ENCODE measurements around the gene PSMC6.

Gene PSMC6

DNA sequence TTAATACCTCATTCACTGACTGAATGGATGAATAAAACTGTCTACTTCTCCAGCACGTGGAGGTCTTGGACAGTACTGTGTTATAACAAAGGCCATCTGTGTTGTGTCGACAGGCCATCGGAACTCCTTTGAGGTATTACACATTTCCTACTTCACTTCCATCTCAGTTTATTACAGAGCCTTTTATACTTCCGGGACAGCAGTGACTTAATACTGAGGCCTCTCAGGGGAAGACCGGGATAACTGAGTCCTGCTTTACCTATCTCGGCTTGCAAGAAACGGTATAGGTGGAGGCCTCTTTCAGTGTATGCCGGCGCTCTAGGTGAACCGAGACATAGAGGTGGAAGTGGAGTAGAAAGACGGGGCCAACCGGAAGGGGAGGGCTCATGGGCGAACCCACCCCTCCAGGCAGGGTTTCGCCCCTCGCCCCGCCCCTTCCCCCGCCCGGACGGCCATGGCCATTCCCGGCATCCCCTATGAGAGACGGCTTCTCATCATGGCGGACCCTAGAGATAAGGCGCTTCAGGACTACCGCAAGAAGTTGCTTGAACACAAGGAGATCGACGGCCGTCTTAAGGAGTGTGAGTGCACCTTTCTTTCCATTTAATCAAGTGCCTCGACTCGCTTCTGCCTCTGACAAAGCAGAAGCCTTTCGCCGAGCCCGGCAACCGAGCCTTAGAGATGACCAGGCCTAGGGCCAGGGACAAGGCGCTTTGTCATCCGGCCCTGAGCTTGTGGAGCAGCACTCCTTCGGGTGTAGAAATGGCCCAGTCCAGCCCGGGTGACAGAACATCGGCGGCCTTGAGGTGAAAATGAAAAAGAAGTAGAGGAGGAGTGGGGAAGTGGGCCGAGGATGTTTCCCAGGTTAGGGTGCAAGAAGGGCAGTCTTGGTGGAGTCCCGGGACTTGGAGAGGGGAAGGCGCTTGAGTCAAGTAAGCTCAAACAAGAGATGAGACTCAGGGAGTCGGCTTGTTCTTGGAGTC is at the start of gene PSMC6 (continued):
- TF ChIP-seq ZNF133 (tag by site-specific recombination; IDR thresholded peaks at IDR 0.05) (no peak), ZNF2 (tag by site-specific recombination; IDR thresholded peaks at IDR 0.05) (no peak; the same call in 1 of the 2 replicates), YY2 (tag by site-specific recombination; IDR thresholded peaks at IDR 0.05) (peak; percentile 83), SP3 (tag by site-specific recombination; IDR thresholded peaks at IDR 0.05) (peak; percentile 92), ZNF311 (tag by site-specific recombination; IDR thresholded peaks at IDR 0.05; ENCODE audit: borderline replicate concordance) (no peak), HOXA7 (CRISPR knock-in tag; IDR thresholded peaks at IDR 0.05; ENCODE audit: borderline replicate concordance) (no peak), ZNF560 (tag by site-specific recombination; IDR thresholded peaks at IDR 0.05; ENCODE audit: borderline replicate concordance) (no peak), ZBTB7A (tag by site-specific recombination; IDR thresholded peaks at IDR 0.05; ENCODE audit: low read depth) (no peak), ZBTB21 (tag by site-specific recombination; IDR thresholded peaks at IDR 0.05) (0 out of 2 replicates have a peak, but pooled peaks have one; percentile 16), OVOL3 (tag by site-specific recombination; IDR thresholded peaks at IDR 0.05) (no peak), HOXC10 (CRISPR knock-in tag; IDR thresholded peaks at IDR 0.05) (no peak), ZNF423 (tag by site-specific recombination; IDR thresholded peaks at IDR 0.05) (no peak), ZNF654 (tag by site-specific recombination; IDR thresholded peaks at IDR 0.05; ENCODE audit: low read depth) (no peak), ZNF121 (tag by site-specific recombination; IDR thresholded peaks at IDR 0.05) (no peak), ZNF366 (tag by site-specific recombination; conservative IDR thresholded peaks at IDR 0.05) (0 out of 2 replicates have a peak, but pooled peaks have one; percentile 15), KLF1 (tag by site-specific recombination; IDR thresholded peaks at IDR 0.05) (no peak), PRDM10 (tag by site-specific recombination; IDR thresholded peaks at IDR 0.05) (peak; percentile 68), ZNF843 (tag by site-specific recombination; IDR thresholded peaks at IDR 0.05) (no peak), ZNF629 (tag by site-specific recombination; IDR thresholded peaks at IDR 0.05) (0 out of 2 replicates have a peak, but pooled peaks have one; percentile 21), ZNF221 (tag by site-specific recombination; IDR thresholded peaks at IDR 0.05; ENCODE audit: borderline replicate concordance) (no peak), ZBTB49 (tag by site-specific recombination; IDR thresholded peaks at IDR 0.05; ENCODE audit: low read depth) (no peak), AEBP2 (tag by site-specific recombination; IDR thresholded peaks at IDR 0.05; ENCODE audit: borderline replicate concordance) (no peak), ZNF391 (tag by site-specific recombination; IDR thresholded peaks at IDR 0.05; ENCODE audit: borderline replicate concordance, low read depth) (no peak), ZNF549 (tag by site-specific recombination; IDR thresholded peaks at IDR 0.05) (no peak), ZNF530 (tag by site-specific recombination; IDR thresholded peaks at IDR 0.05; ENCODE audit: low read depth) (no peak), ZNF416 (tag by site-specific recombination; IDR thresholded peaks at IDR 0.05) (no peak), ZNF354C (tag by site-specific recombination; IDR thresholded peaks at IDR 0.05; ENCODE audit: borderline replicate concordance, low read depth) (no peak)
- TF ChIP-seq, protein P1, sequence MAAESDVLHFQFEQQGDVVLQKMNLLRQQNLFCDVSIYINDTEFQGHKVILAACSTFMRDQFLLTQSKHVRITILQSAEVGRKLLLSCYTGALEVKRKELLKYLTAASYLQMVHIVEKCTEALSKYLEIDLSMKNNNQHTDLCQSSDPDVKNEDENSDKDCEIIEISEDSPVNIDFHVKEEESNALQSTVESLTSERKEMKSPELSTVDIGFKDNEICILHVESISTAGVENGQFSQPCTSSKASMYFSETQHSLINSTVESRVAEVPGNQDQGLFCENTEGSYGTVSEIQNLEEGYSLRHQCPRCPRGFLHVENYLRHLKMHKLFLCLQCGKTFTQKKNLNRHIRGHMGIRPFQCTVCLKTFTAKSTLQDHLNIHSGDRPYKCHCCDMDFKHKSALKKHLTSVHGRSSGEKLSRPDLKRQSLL (tag by site-specific recombination; IDR thresholded peaks at IDR 0.05) = peak; percentile 64
- TF ChIP-seq, protein P2, sequence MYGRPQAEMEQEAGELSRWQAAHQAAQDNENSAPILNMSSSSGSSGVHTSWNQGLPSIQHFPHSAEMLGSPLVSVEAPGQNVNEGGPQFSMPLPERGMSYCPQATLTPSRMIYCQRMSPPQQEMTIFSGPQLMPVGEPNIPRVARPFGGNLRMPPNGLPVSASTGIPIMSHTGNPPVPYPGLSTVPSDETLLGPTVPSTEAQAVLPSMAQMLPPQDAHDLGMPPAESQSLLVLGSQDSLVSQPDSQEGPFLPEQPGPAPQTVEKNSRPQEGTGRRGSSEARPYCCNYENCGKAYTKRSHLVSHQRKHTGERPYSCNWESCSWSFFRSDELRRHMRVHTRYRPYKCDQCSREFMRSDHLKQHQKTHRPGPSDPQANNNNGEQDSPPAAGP (tag by site-specific recombination; IDR thresholded peaks at IDR 0.05) = no peak

All from HEK293 (cell line).